H7 (cell line): ENCODE measurements around the gene IL22RA1. TPM values are rescaled to one million over a fixed set of nuclear protein-coding genes. Genes with fewer than 3 reads are reported as not detected.

Experiments
- DNase-seq: peaks from one replicate; pipeline ENCODE4 v3.0.0; 2012
- H3K27me3 ChIP-seq: 2 replicates; pipeline ENCODE4 v1.6.0; 2011; ENCODE audit warnings: mild to moderate bottlenecking, low read length; ENCODE audit not compliant: control insufficient read depth, insufficient read depth
- H3K36me3 ChIP-seq: replicated peaks from 2 replicates; pipeline ENCODE4 v1.5.1; 2011; ENCODE audit warnings: low read length; ENCODE audit not compliant: control insufficient read depth, insufficient read depth
- H3K4me3 ChIP-seq: 2 replicates; pipeline ENCODE4 v1.5.1; 2011; ENCODE audit warnings: low read depth, mild to moderate bottlenecking, control low read depth, low read length, moderate library complexity; ENCODE audit not compliant: insufficient read depth
- total RNA-seq: library from RNA; depleted of rRNA; stranded (reverse); fragments of >200 nt; shearing (Covaris generic); gene quantifications from 2 replicates; pipeline ENCODE4 v1.2.3, GENCODE V29; 2014

Gene IL22RA1
- total RNA-seq, 1 experiment from 2014 or later: 0.10 TPM

DNA sequence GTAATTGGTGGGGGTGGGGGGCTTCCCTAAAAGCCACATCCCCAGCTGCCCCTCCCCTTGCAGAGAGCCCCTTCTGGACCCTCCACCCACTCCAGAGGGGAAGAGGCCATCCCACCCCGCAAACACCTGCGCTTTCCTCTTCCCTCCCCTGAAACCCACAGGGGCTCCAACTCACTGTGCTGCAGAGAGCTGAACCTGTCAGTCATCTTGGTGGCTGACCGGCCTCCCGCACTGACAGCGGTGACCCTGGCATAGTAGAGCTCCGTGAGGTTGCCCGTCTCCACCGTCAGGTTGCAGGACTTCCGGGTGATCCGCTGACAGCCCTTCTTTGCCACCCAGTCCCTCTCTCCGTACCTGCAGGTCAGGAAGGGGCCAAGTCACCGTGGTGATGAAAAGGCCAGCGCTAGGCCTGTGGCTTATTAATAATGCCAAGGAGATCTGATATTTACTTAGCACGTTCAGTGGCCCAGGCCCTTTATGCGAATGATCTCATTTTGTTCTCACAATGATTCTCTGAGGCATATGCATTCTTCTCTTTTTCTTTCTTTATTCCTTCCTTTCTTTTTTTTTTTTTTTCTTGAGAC, 5.9 kb downstream of the IL22RA1 start:
- H3K27me3 ChIP-seq: no peaks in the 10 kb centered on the region; the same call in 1 of the 2 replicates
- no peaks in the 10 kb centered on the region for H3K36me3 ChIP-seq
- no peak overlapping the region for H3K4me3 ChIP-seq
- DNase-seq: no peak

DNA sequence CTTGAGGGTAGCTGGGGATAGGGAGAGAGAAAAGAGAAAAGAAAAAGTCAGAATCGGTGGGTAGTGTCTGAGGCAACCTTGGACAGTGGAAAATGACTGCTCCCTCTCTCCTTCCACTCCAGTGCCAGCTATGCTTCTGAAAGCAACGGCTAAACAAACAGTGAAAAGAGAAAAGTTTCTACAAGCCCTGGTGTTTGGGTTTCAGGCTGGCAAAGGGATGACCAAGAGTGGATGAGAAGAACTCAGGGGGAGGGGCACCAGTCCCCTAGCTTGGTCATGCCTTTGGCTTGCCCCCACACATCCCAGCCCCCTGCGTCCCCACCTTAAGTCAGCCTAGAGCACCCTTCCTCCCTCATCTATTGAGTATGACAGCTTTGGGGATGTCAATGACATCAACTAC, 8.6 kb downstream of the IL22RA1 start:
- Histone ChIP-seq H3K27me3 (no peaks in the 10 kb centered on the region), H3K4me3 (no peak overlapping the region), H3K36me3 (no peaks in the 10 kb centered on the region)
- no peak for DNase-seq

DNA sequence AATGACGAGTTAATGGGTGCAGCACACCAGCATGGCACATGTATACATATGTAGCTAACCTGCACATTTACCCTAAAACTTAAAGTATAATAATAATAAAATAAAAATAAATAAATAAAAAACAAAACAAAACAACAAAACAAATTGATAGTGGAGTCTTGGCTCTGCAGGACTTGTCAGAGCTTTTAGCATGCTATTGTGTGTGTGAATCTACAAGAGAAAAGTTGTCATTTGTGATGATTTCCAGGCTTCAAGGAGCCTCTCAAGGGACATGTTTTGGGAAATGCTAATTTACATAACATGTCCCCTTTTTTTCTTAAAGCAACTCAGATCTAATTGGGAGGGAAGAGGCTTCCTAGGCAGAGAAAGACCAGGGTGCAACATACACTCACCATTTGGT, 9.1 kb downstream of the IL22RA1 start:
- DNase-seq: no peak
- no peaks in the 10 kb centered on the region for H3K27me3 ChIP-seq
- H3K4me3 ChIP-seq: no peak overlapping the region
- no peaks in the 10 kb centered on the region for H3K36me3 ChIP-seq

DNA sequence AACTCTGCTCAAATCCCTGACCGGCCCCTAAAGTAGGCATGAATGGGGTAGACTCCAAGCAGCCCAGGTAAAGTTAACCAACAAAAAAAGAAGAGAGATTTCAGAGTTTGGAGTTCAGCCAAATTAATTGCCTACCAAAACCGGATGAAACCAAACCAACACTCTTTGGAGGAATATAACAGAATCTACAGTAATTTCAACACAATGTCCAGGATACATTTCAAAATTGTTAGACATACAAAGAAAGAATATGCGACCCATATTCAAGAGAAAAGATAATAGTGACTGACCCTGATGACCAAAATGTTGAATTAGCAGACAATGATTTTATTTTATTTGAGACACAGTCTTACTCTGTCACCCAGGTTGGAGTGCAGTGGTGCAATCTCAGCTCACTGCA, 12.6 kb downstream of the IL22RA1 start:
- DNase-seq: no peak

DNA sequence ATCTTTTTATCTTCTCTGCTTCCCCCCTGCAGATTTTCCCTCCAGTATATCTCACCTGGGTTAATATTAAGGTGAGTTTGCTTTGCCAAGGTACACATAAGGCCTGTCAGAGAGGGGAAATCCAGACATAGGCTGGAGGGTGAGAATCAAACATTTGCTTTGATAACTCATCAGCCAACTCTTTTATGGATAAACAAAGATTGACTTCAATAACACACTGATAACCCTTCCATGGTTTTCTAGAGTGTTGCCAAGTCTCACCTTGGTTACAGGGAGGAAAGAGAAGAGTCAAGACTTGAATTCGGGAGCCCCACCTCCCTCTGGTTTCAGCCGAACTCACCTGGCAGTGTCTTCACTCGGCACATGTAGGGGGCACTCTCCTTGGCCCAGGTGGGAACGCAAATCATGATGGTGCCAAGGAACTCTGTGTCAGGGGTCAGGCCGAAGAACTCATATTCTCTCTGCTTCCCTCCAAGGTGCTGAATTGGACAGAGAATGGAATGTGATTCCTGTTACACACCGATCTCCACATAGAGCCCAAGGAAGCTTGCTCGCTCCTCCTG, 15.1 kb downstream of the IL22RA1 start:
- Histone ChIP-seq H3K4me3 (no peak overlapping the region), H3K36me3 (no peaks in the 10 kb centered on the region), H3K27me3 (no peaks in the 10 kb centered on the region)
- DNase-seq: no peak

More for the DNA sequence above, 12.6 kb downstream of the IL22RA1 start:
- no peaks in the 10 kb centered on the region for H3K36me3 ChIP-seq
- no peak overlapping the region for H3K4me3 ChIP-seq
- no peaks in the 10 kb centered on the region for H3K27me3 ChIP-seq

DNA sequence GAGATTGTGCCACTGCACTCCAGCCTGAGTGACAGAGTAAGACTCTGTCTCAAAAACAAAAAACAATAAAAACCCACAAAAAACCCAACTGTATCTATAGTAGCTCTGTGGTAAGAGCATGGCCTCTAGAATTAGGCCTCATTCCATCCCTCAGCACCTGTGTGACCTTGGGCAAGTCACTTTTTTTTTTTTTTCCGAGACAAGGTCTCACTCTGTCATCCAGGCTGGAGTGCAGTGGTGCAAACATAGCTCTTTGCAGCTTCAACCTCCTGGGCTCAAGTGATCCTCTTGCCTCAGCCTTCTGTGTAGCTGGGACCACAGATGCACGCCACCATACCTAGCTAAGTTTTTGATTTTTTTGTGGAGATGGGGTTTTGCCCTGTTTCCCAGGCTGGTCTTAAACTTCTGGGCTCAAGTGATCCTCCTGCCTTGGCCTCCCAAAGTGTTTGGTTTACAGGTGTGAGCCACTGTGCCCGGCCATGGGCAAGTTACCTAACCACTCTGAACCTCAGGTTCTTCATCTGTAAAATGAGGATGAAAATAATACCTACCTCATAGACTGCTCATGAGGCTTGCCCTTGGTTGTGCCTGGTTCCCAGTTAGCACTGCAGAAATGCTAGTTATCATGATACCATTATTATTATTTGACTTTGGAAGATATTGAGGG, 15.7 kb downstream of the IL22RA1 start:
- Histone ChIP-seq H3K4me3 (no peak overlapping the region), H3K36me3 (no peaks in the 10 kb centered on the region), H3K27me3 (no peaks in the 10 kb centered on the region)
- DNase-seq: no peak

DNA sequence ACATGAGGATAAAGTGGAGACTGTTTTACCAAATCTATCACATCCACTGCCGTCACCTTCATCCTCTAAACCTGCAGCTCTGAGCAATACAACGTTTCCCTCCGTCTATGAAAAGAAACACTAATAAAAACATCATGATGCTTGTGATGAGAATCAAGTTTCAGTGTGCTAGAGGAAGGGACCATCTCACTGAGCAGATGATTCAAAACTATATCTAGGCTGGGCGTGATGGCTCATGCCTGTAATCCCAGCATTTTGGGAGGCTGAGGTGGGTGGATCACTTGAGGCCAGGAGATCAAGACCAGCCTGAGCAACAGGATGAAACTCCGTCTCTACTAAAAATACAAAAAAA, 16.3 kb downstream of the IL22RA1 start:
- no peak overlapping the region for H3K4me3 ChIP-seq
- DNase-seq: no peak
- no peaks in the 10 kb centered on the region for H3K27me3 ChIP-seq
- no peaks in the 10 kb centered on the region for H3K36me3 ChIP-seq

DNA sequence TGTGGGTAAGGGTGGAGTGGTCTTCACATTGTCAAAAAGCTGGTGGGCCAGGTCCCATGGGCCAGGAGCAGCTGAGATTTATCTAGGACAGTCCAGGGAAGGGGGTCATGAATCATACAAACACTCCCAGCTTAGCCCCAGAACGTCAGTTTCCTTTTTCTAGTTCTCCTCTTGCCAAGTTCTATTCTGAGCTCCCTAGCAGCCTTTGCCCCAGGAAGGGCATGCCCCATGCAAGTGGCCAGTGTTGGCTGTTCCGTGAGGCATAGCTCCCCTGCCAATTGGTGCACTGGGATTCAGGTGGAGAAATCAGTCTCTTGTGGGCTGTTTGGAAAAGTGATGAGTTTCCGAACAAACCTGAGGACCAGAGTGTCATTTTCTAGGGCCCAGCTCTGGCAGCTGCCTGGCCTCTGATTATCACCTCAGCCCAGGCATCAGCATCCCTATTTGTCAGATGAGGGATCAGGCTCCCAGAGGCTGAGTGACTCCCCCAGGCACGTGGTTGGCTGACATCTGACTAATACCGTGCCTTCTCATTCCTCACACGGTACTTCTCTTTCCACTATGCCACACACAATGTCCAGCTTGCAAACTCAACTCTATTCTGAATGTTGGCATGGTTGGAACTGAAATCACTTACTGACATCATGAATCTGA, 16.8 kb downstream of the IL22RA1 start:
- no peaks in the 10 kb centered on the region for H3K27me3 ChIP-seq
- H3K4me3 ChIP-seq: no peak overlapping the region
- no peak for DNase-seq
- H3K36me3 ChIP-seq: no peaks in the 10 kb centered on the region

DNA sequence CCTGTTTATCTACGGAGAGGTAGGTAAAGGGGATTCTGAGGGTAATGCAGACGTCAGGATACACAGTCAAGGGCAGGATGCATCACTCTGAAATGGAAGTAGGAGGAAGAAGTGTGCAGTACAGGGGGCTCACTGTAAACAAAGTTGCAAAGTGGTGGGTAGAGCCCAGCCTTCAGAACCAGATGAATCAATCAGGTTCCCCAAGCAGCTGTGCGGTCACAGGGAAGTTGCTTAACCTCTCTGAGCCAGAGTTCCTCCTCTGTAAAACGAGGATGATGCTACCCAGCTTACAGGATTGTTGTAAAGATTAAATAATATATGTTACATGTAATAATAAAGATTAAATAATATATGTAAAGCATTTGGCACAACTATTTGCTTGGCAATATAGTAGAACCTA, 17.5 kb downstream of the IL22RA1 start:
- Histone ChIP-seq H3K4me3 (no peak overlapping the region), H3K36me3 (no peaks in the 10 kb centered on the region), H3K27me3 (no peaks in the 10 kb centered on the region)
- DNase-seq: no peak

DNA sequence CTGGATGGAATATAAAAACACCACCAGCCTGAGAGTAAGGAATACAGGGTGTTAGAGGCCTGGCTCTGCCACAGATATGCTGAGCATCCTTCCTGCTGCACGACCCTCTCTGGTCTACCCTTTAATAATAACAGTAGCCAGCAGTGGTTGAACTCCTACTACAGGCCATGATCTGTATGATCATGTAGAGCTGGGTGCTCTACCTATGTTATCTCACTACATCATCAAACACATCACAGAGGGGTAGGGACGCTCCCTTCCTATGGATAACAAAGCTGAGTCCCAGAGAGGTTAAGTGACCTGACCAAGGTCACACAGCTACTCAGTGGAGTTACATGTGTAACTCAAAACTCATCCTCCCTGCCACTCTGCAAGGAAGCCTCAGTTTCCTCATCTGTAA, 18.0 kb downstream of the IL22RA1 start:
- no peak for DNase-seq
- no peaks in the 10 kb centered on the region for H3K27me3 ChIP-seq
- no peaks in the 10 kb centered on the region for H3K36me3 ChIP-seq
- H3K4me3 ChIP-seq: no peak overlapping the region

DNA sequence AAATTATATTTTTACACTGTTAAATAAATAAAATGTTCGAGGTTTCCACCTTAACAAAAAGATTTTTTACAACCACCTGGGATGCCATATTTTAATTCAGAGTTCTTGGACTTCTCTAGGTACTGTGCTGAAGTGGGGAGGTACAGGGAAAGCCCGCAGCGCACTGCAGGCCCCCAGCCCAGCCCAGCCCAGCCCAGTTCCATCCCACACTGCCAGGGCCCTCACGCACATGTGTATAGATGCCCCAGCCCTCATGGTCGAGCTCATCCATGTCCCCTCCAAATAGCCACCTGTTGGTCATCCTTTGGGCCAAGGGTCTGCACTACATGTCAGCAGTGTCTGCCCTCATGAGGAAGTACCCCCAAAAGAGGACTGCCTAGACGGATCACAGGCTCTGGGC, 19.3 kb downstream of the IL22RA1 start:
- DNase-seq: no peak
- Histone ChIP-seq H3K4me3 (no peak overlapping the region), H3K36me3 (no peaks in the 10 kb centered on the region), H3K27me3 (no peaks in the 10 kb centered on the region)

DNA sequence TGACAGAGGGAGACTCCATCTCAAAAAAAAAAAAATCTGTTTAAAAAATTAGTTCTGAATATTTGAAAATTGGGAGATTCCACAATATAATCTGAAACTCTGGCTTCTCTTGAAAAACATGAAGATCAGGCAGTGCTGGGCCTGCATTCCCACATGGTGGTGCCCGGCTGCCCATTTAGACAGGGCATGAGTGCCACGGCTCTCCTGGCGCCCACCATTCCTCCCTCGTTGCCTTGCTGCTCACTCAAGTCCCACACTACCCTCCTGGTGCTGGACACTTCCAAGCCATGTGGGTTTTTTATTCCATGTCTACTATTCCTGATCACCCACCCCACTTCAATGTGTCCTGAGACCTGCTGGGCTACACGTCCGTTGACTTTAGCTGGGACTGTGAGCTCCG, 20.2 kb downstream of the IL22RA1 start:
- no peaks in the 10 kb centered on the region for H3K36me3 ChIP-seq
- no peak for DNase-seq

DNA sequence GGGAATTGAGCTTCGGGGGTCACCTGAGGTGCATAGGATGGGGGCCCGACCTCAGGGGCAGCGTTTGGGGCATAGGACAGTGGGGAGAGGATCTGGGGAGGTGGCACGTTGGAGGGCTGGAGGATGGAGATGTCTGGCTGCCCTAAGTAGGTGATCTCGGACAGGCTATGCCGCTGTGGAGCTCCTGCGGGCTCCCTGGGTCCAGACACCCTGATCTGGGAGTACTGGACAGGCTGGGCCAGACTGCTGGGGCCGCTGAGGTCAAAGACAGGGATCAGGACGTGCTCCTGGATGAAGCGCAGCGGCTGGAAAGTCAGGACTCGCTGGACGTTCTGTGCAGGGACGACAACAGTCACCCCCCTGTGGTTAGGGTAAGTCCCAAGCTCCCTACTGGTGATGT, 21.5 kb downstream of the IL22RA1 start:
- Histone ChIP-seq H3K27me3 (no peaks in the 10 kb centered on the region), H3K4me3 (no peak overlapping the region), H3K36me3 (no peaks in the 10 kb centered on the region)
- DNase-seq: no peak

More for the DNA sequence above, 20.2 kb downstream of the IL22RA1 start:
- Histone ChIP-seq H3K27me3 (no peaks in the 10 kb centered on the region), H3K4me3 (no peak overlapping the region)

DNA sequence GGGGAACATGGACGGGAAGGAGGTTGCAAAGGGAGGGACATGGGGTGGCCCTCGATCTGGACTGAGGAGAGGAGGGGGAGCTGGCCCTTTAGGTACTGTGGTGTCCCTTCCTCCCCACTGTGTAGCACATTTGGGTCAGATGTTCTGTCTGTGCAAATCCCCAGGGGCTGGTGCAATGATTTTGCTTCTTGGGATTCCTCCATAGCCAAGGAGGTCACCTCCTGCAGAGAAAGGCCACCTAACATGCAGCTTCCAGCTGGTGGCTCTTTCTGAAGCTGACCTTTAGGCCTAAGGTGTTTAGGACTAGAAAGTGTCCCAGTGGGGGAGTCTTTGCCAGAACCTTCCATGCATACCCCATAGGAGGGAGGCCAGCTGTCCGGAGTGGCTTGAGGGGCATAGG, 22.0 kb downstream of the IL22RA1 start:
- H3K36me3 ChIP-seq: no peaks in the 10 kb centered on the region

More for the DNA sequence above, 22.0 kb downstream of the IL22RA1 start:
- Histone ChIP-seq H3K4me3 (no peak overlapping the region), H3K27me3 (no peaks in the 10 kb centered on the region)
- no peak for DNase-seq
